GM12875 (cell line): Measurements from ENCODE around the gene TRAF5.

Experiments used
- H3K4me3 ChIP-seq: one replicate; pipeline ENCODE4 v1.5.1; 2011; ENCODE audit warnings: low read depth, low read length, control low read depth
- CTCF ChIP-seq: IDR thresholded peaks from 2 replicates; pipeline ENCODE4 v1.5.1; 2011; ENCODE audit warnings: low read depth, mild to moderate bottlenecking, control low read depth, inconsistent platforms, low read length, moderate library complexity, borderline replicate concordance; ENCODE audit not compliant: insufficient read depth

Gene TRAF5

GRCh38 chr1:211420389-211420788 lies 93.8 kb downstream of the TRAF5 start:
- no peak for TF ChIP-seq CTCF
- H3K4me3 ChIP-seq = no peak overlapping the region

- H3K4me3 ChIP-seq = no peak overlapping the region
- no peak for TF ChIP-seq CTCF
Measured at GRCh38 chr1:211420845-211421454, 94.3 kb downstream of the TRAF5 start.

GRCh38 chr1:211424018-211424417 lies 97.4 kb downstream of the TRAF5 start:
- H3K4me3 ChIP-seq = no peak overlapping the region
- no peak for TF ChIP-seq CTCF
